GM18867 (cell line): ENCODE results near the gene PLA2G4F.
"Not testable (repeated sequence)": the region's sequence is repeated elsewhere in the genome, so short reads cannot be mapped to it uniquely, and the experiment has no call there.

ENCODE experiments used
- ATAC-seq: cut with Tn5 transposase; IDR thresholded peaks from one replicate; pipeline ENCODE4 v1.9.1; 2021; ENCODE audit warnings: mild to moderate bottlenecking, moderate library complexity; ENCODE audit not compliant: unreplicated experiment

The PLA2G4F gene

DNA sequence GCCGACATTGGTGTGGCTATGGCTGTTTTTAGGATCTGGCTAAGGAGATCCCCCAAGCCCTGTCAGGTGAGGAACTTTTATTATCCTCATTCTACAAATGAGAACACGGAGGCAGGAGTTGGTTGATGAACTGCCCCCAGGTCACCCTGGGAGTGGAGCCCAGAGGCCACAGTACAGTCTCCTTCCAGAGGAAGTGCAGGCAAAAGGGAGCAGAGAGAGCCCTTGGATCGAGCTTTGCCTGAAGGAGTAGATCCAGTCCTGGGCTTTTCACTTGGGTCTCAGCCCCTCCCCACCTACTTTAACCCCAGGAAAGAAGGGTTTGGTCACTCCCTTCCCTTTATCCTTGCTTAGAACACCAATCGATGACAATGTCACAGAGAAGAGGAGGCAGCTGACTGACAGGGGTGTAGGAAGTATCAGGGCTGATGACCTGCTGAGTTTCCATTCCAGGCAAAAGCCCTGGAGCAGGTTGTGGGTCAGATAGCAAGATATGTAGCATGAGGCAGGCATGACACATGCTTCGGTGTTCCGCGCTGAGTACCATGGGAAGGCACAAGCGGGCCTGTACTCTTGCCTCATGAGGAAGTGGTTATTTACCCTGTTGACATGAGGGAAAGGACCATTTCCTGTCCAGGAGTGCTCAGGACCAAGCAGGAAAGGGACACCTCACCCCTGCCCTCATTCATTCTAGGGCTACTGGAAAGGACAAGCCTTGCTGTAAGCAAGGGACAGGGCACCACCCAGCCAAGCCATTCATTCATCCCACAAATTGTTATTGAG lies 56.2 kb downstream of the PLA2G4F start:
- no peak for ATAC-seq

GRCh38 chr15:42097018-42097417 lies 59.4 kb downstream of the PLA2G4F start:
- no peak for ATAC-seq

GRCh38 chr15:42094512-42094963 lies 61.9 kb downstream of the PLA2G4F start, which contains the start of gene PLA2G4D:
Gene PLA2G4D, minus strand, starts transcription at chr15:42094562. Its CDS starts 103 bp downstream, at chr15:42094459.
- ATAC-seq, result no peak

GRCh38 chr15:42093966-42094365 lies 62.5 kb downstream of the PLA2G4F start:
- no peak for ATAC-seq

DNA sequence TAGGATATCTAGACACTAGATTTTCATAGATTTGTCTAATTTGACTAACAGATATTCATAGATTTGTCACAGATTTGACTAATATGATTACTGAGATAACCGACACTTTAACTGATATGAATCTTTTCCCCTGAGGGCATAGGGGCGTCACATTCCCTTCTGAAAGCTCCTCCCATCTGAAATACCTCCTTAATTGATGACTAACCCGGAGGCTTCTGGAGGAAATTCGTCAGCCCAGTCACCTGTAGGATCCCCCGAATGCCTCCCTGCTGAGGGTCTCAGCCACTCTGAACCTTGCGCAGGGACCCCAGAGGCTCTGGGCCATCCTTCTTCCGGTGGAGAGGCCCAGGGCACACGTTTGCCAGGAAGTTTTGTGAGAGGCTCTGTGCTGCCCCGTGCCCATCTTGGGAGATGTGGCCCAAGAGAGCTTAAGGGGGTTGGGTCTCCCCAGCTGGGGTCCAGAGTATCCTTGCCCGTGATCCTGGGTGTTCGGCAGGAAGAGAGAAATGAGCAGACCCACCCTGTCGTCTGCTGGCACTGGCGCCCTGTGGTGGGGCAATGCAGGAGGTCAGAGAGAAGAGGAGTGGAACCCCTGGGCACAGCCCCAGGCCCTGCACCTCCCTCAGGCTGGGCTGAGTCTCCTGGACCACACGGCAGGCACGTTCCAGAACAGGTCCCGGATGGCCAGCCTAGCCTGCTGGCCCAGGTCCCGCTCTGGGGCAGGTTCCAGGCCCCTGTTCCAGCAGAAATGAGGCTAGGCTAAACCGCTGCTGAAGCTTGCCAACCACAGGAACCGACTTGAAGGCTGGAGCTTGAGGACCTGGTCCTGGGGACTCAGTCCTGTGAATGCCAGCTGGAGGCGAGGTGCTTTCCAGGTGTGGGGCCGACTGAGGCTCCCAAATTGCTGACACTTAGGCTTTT lies 63.8 kb downstream of the PLA2G4F start:
- no peak for ATAC-seq

DNA sequence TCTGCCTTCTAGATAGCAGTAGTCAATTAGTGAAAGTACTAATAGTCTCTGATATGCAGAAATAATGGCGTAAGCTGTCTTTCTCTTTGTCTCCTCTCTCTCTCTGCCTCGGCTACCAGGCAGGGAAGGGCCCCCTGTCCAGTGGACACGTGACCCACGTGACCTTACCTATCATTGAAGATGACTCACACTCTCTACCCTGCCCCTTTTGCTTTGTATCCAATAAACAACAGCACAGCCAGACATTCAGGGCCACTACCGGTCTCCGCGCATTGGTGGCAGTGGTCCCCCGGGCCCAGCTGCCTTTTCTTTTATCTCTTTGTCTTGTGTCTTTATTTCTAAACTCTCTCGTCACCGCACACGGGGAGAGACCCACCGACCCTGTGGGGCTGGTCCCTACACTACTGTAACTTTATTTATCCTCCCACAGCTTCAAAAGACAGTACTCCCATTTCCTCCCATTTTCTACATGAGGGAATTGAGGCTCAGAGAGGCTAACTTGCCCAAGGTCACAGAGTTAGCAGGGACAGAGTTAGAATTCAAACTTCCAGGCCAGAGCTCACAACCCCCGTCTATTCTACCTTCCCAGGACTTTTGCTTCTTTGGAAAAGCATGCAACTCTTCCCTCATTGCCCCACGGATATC lies 64.6 kb downstream of the PLA2G4F start:
- ATAC-seq, result not testable (repeated sequence)

DNA sequence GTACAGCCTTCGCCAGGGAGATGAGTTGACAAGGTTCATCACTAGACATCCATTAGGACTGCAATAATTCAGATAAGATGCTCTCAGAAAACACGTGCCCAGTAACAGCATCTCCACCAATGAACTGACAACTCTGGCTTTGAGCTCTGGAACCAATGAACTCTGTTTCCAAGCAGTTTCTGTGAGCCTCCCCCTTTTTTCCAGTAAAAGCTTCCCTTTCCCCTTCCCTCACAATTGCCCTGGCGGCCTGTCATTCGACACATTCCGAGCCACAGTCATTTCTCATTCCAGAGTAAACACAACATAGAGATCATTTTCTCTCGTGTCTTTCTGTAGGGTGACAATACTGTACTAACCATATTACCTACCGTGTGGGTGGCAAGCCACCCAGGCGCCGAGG lies 65.7 kb downstream of the PLA2G4F start:
- ATAC-seq, result no peak

GRCh38 chr15:42090370-42090769 lies 66.1 kb downstream of the PLA2G4F start:
- no peak for ATAC-seq

GRCh38 chr15:42089942-42090341 lies 66.5 kb downstream of the PLA2G4F start:
- ATAC-seq, result no peak
